Liver (tissue), 9 donors: ENCODE results near the gene TFAP2A. TPM values are rescaled to one million over a fixed set of nuclear protein-coding genes. Genes with fewer than 3 reads are reported as not detected.

Experiments used
- DNase-seq: peaks from one replicate; pipeline ENCODE4 v3.0.0-alpha.2; 2017; ENCODE audit warnings: low spot score
- H3K27ac ChIP-seq, 2 donors: one replicate each; pipeline ENCODE4 v1.7.0; 2013; ENCODE audit warnings: inconsistent platforms in 2 of 2, low read length in 2 of 2, control low read depth in 1 of 2, low read depth in 1 of 2, mild to moderate bottlenecking in 1 of 2
- H3K27me3 ChIP-seq, 4 donors: one replicate each; pipeline versions ENCODE4 v1.6.1 to v1.7.0; 2013; ENCODE audit warnings: low read length in 3 of 4, inconsistent platforms in 1 of 4, mild to moderate bottlenecking in 1 of 4, moderate library complexity in 1 of 4; ENCODE audit not compliant: control insufficient read depth in 4 of 4, insufficient read depth in 4 of 4
- H3K36me3 ChIP-seq, 4 donors: one replicate each; pipeline versions ENCODE4 v1.6.1 to v1.7.0; 2013; ENCODE audit warnings: low read length in 3 of 4, mild to moderate bottlenecking in 3 of 4, low read depth in 1 of 4, moderate library complexity in 1 of 4; ENCODE audit not compliant: control insufficient read depth in 4 of 4, insufficient read depth in 3 of 4
- H3K4me1 ChIP-seq, 4 donors: one replicate each; pipeline versions ENCODE4 v1.6.1 to v1.7.0; 2013; ENCODE audit warnings: low read length in 3 of 4, mild to moderate bottlenecking in 3 of 4, moderate library complexity in 1 of 4; ENCODE audit not compliant: control insufficient read depth in 4 of 4, insufficient read depth in 4 of 4
- H3K4me3 ChIP-seq, 3 donors: one replicate each; pipeline versions ENCODE4 v1.6.1 to v1.7.0; 2013; ENCODE audit warnings: low read length in 3 of 3, control low read depth in 1 of 3, low read depth in 1 of 3, mild to moderate bottlenecking in 1 of 3
- H3K9ac ChIP-seq, 2 donors: one replicate each; pipeline ENCODE4 v1.7.0; 2013; ENCODE audit warnings: low read length in 2 of 2, mild to moderate bottlenecking in 2 of 2, moderate library complexity in 2 of 2, control low read depth in 1 of 2, low read depth in 1 of 2
- H3K9me3 ChIP-seq, 4 donors: one replicate each; pipeline versions ENCODE4 v1.6.1 to v1.7.0; 2013; ENCODE audit warnings: low read length in 3 of 4; ENCODE audit not compliant: control insufficient read depth in 4 of 4
- EGR1 ChIP-seq, 2 donors: IDR thresholded peaks; 2 replicates each; pipeline ENCODE4 v1.6.1; 2016 to 2018; ENCODE audit warnings: antibody characterized with exemption in 2 of 2, low read depth in 2 of 2
- FOXA1 ChIP-seq: IDR thresholded peaks from 2 replicates; pipeline ENCODE4 v1.6.1; 2016; ENCODE audit warnings: antibody characterized with exemption
- FOXA2 ChIP-seq: IDR thresholded peaks from 2 replicates; pipeline ENCODE4 v1.6.1; 2016; ENCODE audit warnings: antibody characterized with exemption
- GABPA ChIP-seq, 2 donors: IDR thresholded peaks in 1 of 2; conservative IDR thresholded peaks in 1 of 2; 2 replicates each; pipeline ENCODE4 v1.6.1; 2016; ENCODE audit warnings: antibody characterized with exemption in 2 of 2, mild to moderate bottlenecking in 1 of 2, moderate library complexity in 1 of 2
- HNF4A ChIP-seq, 2 donors: conservative IDR thresholded peaks; 2 replicates each; pipeline ENCODE4 v1.6.1; 2016; ENCODE audit warnings: antibody characterized with exemption in 2 of 2, mild to moderate bottlenecking in 2 of 2
- HNF4G ChIP-seq: IDR thresholded peaks from 2 replicates; pipeline ENCODE4 v1.6.1; 2016; ENCODE audit warnings: antibody characterized with exemption
- JUND ChIP-seq, 2 donors: IDR thresholded peaks; 2 replicates each; pipeline ENCODE4 v1.6.1; 2016; ENCODE audit warnings: antibody characterized with exemption in 2 of 2
- NR2F2 ChIP-seq: IDR thresholded peaks from 2 replicates; pipeline ENCODE4 v1.6.1; 2016; ENCODE audit warnings: antibody characterized with exemption
- RAD21 ChIP-seq, 2 donors: IDR thresholded peaks; 2 replicates each; pipeline ENCODE4 v1.6.1; 2016; ENCODE audit warnings: antibody characterized with exemption in 2 of 2, mild to moderate bottlenecking in 2 of 2
- RXRA ChIP-seq, 2 donors: IDR thresholded peaks; 2 replicates each; pipeline ENCODE4 v1.6.1; 2017 to 2018; ENCODE audit warnings: antibody characterized with exemption in 2 of 2, mild to moderate bottlenecking in 1 of 2
- SP1 ChIP-seq: IDR thresholded peaks from 2 replicates; pipeline ENCODE4 v1.6.1; 2018; ENCODE audit warnings: antibody characterized with exemption, mild to moderate bottlenecking
- TAF1 ChIP-seq: conservative IDR thresholded peaks from 2 replicates; pipeline ENCODE4 v1.6.1; 2016; ENCODE audit warnings: antibody characterized with exemption, mild to moderate bottlenecking
- YY1 ChIP-seq: IDR thresholded peaks from 2 replicates; pipeline ENCODE4 v1.6.1; 2016; ENCODE audit warnings: antibody characterized with exemption, mild to moderate bottlenecking
- WGBS: extraction: QIAGEN DNeasy Blood & Tissue Kit; methylation state at CpG from one replicate; pipeline ENCODE4 v1.1.7; 2013; 5-methylcytosine and 5-hydroxymethylcytosine counted together
- polyA plus RNA-seq, 2 donors: library from polyadenylated mRNA; stranded (reverse) in 1 of 2; unstranded in 1 of 2; fragments of 200-250 nt in 1 of 2; fragments of >200 nt in 1 of 2; fragmentation: Nextera tagmentation in 1 of 2; extraction: Ambion mirVana in 1 of 2; gene quantifications; one replicate each; pipeline versions ENCODE4 v1.2.1 to v1.2.3, GENCODE V29; 2013 to 2015
- total RNA-seq, 2 donors: library from RNA; depleted of rRNA; stranded (reverse); fragments of >200 nt; gene quantifications; one replicate each; pipeline ENCODE4 v1.2.3, GENCODE V29; 2014
- TF ChIP-seq, protein P1 (sequence below): IDR thresholded peaks from 2 replicates; pipeline ENCODE4 v1.6.1; 2016; ENCODE audit warnings: antibody characterized with exemption, mild to moderate bottlenecking
- TF ChIP-seq, protein P2 (sequence below): IDR thresholded peaks from 2 replicates; pipeline ENCODE4 v1.6.1; 2016; ENCODE audit warnings: antibody characterized with exemption
- TF ChIP-seq, protein P3 (sequence below): IDR thresholded peaks from 2 replicates; pipeline ENCODE4 v1.6.1; 2016; ENCODE audit warnings: antibody characterized with exemption
- TF ChIP-seq, protein P4 (sequence below): fragments of 150-350 bp; IDR thresholded peaks from 2 replicates; pipeline ENCODE4 v1.5.1; 2017; ENCODE audit warnings: improper control_type of control experiment, low read depth, low read length; ENCODE audit not compliant: missing input control
- TF ChIP-seq, protein P5 (sequence below): IDR thresholded peaks from 2 replicates; pipeline ENCODE4 v1.6.1; 2016; ENCODE audit warnings: antibody characterized with exemption
- donor health status: healthy.
- donor health status: healthy.
- donor health status: healthy.
- donor health status: healthy.
- donor health status: healthy.

Gene TFAP2A
- total and polyA plus RNA-seq, 4 donors: 0.03 to 0.08 TPM; not detected in 2

DNA sequence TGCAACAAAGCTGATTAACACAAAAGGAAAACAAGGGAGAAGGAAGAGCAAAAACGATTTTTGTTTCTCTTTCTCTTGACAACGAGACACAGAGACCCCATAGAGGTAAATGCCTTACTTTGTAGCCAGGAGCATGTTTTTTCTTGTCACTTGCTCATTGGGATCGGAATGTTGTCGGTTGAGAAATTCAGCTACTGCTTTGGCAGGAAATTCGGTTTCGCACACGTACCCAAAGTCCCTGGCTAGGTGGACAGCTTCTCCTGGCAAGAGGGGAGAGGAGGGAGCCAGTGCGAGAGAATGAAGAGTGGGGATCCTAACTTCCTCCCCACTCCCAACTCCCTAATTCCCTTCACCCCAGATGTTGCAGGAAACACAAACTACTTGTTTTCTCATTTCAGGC, 14.5 kb downstream of the TFAP2A start:
- no peak for TF ChIP-seq HNF4A (conservative IDR thresholded peaks at IDR 0.05)
- no peak for TF ChIP-seq YY1
- TF ChIP-seq, protein P1, sequence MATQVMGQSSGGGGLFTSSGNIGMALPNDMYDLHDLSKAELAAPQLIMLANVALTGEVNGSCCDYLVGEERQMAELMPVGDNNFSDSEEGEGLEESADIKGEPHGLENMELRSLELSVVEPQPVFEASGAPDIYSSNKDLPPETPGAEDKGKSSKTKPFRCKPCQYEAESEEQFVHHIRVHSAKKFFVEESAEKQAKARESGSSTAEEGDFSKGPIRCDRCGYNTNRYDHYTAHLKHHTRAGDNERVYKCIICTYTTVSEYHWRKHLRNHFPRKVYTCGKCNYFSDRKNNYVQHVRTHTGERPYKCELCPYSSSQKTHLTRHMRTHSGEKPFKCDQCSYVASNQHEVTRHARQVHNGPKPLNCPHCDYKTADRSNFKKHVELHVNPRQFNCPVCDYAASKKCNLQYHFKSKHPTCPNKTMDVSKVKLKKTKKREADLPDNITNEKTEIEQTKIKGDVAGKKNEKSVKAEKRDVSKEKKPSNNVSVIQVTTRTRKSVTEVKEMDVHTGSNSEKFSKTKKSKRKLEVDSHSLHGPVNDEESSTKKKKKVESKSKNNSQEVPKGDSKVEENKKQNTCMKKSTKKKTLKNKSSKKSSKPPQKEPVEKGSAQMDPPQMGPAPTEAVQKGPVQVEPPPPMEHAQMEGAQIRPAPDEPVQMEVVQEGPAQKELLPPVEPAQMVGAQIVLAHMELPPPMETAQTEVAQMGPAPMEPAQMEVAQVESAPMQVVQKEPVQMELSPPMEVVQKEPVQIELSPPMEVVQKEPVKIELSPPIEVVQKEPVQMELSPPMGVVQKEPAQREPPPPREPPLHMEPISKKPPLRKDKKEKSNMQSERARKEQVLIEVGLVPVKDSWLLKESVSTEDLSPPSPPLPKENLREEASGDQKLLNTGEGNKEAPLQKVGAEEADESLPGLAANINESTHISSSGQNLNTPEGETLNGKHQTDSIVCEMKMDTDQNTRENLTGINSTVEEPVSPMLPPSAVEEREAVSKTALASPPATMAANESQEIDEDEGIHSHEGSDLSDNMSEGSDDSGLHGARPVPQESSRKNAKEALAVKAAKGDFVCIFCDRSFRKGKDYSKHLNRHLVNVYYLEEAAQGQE: no peak
- TF ChIP-seq GABPA (IDR thresholded peaks at IDR 0.05 in 1 of 2, conservative IDR thresholded peaks at IDR 0.05 in 1 of 2): no peak
- TF ChIP-seq, protein P2, sequence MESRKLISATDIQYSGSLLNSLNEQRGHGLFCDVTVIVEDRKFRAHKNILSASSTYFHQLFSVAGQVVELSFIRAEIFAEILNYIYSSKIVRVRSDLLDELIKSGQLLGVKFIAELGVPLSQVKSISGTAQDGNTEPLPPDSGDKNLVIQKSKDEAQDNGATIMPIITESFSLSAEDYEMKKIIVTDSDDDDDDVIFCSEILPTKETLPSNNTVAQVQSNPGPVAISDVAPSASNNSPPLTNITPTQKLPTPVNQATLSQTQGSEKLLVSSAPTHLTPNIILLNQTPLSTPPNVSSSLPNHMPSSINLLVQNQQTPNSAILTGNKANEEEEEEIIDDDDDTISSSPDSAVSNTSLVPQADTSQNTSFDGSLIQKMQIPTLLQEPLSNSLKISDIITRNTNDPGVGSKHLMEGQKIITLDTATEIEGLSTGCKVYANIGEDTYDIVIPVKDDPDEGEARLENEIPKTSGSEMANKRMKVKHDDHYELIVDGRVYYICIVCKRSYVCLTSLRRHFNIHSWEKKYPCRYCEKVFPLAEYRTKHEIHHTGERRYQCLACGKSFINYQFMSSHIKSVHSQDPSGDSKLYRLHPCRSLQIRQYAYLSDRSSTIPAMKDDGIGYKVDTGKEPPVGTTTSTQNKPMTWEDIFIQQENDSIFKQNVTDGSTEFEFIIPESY: no peak
- TF ChIP-seq, protein P3, sequence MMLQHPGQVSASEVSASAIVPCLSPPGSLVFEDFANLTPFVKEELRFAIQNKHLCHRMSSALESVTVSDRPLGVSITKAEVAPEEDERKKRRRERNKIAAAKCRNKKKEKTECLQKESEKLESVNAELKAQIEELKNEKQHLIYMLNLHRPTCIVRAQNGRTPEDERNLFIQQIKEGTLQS: no peak
- no peak for TF ChIP-seq SP1
- no peak for TF ChIP-seq FOXA1
- TF ChIP-seq FOXA2: no peak
- TF ChIP-seq, protein P4, sequence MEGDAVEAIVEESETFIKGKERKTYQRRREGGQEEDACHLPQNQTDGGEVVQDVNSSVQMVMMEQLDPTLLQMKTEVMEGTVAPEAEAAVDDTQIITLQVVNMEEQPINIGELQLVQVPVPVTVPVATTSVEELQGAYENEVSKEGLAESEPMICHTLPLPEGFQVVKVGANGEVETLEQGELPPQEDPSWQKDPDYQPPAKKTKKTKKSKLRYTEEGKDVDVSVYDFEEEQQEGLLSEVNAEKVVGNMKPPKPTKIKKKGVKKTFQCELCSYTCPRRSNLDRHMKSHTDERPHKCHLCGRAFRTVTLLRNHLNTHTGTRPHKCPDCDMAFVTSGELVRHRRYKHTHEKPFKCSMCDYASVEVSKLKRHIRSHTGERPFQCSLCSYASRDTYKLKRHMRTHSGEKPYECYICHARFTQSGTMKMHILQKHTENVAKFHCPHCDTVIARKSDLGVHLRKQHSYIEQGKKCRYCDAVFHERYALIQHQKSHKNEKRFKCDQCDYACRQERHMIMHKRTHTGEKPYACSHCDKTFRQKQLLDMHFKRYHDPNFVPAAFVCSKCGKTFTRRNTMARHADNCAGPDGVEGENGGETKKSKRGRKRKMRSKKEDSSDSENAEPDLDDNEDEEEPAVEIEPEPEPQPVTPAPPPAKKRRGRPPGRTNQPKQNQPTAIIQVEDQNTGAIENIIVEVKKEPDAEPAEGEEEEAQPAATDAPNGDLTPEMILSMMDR: no peak
- no peak for TF ChIP-seq HNF4G
- TF ChIP-seq TAF1: no peak
- TF ChIP-seq, protein P5, sequence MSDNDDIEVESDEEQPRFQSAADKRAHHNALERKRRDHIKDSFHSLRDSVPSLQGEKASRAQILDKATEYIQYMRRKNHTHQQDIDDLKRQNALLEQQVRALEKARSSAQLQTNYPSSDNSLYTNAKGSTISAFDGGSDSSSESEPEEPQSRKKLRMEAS: no peak
- TF ChIP-seq NR2F2: no peak
- TF ChIP-seq EGR1 (IDR thresholded peaks at IDR 0.05; ENCODE audit: low read depth in 2 of 2): no peak
- TF ChIP-seq JUND (IDR thresholded peaks at IDR 0.05): no peak
- no peak for TF ChIP-seq RXRA (IDR thresholded peaks at IDR 0.05)
- H3K9me3 ChIP-seq: peaks cover 0 to 5% (median 1%) of the 10 kb centered on the region in 4 donors
- no peaks in the 10 kb centered on the region for H3K36me3 ChIP-seq
- DNase-seq: no peak
- 51% methylated on average over 8 of the region's 8 CpGs for WGBS
- peaks cover 2 to 12% (median 6%) of the 10 kb centered on the region in 4 donors for H3K4me1 ChIP-seq
- no peak overlapping the region for H3K9ac ChIP-seq
- H3K27me3 ChIP-seq: peaks cover 3 to 27% (median 14%) of the 10 kb centered on the region in 4 donors
- H3K4me3 ChIP-seq: no peak overlapping the region
- H3K27ac ChIP-seq: no peak overlapping the region

DNA sequence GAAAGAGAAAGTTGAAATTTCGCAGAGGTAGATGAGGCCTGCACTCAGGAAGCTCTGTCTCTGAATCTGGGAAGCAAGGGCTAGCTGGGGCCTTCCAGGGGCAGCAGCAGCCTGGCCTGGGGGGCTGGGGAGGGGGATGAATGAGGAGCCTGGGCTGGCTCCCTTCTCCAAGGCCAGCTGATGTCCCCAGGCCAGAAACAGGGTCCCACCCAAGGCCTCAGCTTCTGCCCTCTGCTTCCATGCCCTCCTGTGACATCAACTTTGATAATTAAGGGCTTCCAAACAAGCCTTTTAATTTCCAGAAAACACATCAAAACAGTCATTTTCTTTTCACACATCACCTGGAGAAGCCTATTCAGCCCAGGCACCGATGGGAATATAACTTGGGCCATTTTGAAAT, 15.4 kb downstream of the TFAP2A start:
- WGBS: 87% methylated on average over 2 of the region's 2 CpGs
- Histone ChIP-seq H3K9ac (no peak overlapping the region), H3K27ac (no peak overlapping the region), H3K36me3 (no peaks in the 10 kb centered on the region), H3K4me3 (no peak overlapping the region), H3K4me1 (peaks cover 0 to 9% (median 6%) of the 10 kb centered on the region in 4 donors), H3K27me3 (peaks cover 5 to 30% (median 15%) of the 10 kb centered on the region in 4 donors), H3K9me3 (peaks cover 0 to 3% (median 0%) of the 10 kb centered on the region in 4 donors)
- no peak for DNase-seq
- TF ChIP-seq HNF4A (conservative IDR thresholded peaks at IDR 0.05) (no peak), FOXA2 (no peak), RAD21 (IDR thresholded peaks at IDR 0.05) (no peak), RXRA (IDR thresholded peaks at IDR 0.05) (no peak)
- TF ChIP-seq, protein P4: no peak
- TF ChIP-seq, protein P2: no peak
